HepG2 (cell line): ENCODE data around the gene PPIA. TPM values are rescaled to one million over a fixed set of nuclear protein-coding genes. Genes with fewer than 3 reads are reported as not detected.

Experiments
- AHDC1 ChIP-seq: sonication (generic); formaldehyde crosslinking; IDR thresholded peaks from 2 replicates; pipeline ENCODE4 v1.5.1; 2020; ENCODE audit warnings: mild to moderate bottlenecking, missing genetic modification reagents, borderline replicate concordance
- ATF7 ChIP-seq, 2 experiments: fragments of 450-650 bp in 1 of 2; sonication (generic) in 1 of 2; formaldehyde crosslinking in 1 of 2; IDR thresholded peaks; 2 replicates each; pipeline versions ENCODE4 v1.4.0 to v1.6.1; 2016 to 2020; ENCODE audit warnings: antibody characterized with exemption in 1 of 2, mild to moderate bottlenecking in 1 of 2, missing genetic modification reagents in 1 of 2
- HOXA9 ChIP-seq: sonication (generic); formaldehyde crosslinking; IDR thresholded peaks from 2 replicates; pipeline ENCODE4 v1.8.1; 2022; ENCODE audit warnings: missing genetic modification reagents, mild to moderate bottlenecking, moderate library complexity, borderline replicate concordance
- IRF2 ChIP-seq: IDR thresholded peaks from 2 replicates; pipeline ENCODE4 v1.6.1; 2018; ENCODE audit warnings: missing genetic modification reagents, missing compliant biosample characterization
- ISX ChIP-seq: sonication (generic); formaldehyde crosslinking; conservative IDR thresholded peaks from 2 replicates; pipeline ENCODE4 v1.5.0; 2020; ENCODE audit warnings: missing genetic modification reagents
- NAIF1 ChIP-seq: sonication (generic); formaldehyde crosslinking; IDR thresholded peaks from 2 replicates; pipeline ENCODE4 v1.5.0; 2020; ENCODE audit warnings: mild to moderate bottlenecking, missing genetic modification reagents, borderline replicate concordance
- PREB ChIP-seq: sonication (generic); formaldehyde crosslinking; IDR thresholded peaks from 2 replicates; pipeline ENCODE4 v1.4.0; 2020; ENCODE audit warnings: missing genetic modification reagents
- RELA ChIP-seq: sonication (generic); formaldehyde crosslinking; IDR thresholded peaks from 2 replicates; pipeline ENCODE4 v1.4.0; 2020; ENCODE audit warnings: missing genetic modification reagents
- STAT6 ChIP-seq: sonication (generic); formaldehyde crosslinking; IDR thresholded peaks from 2 replicates; pipeline ENCODE4 v1.4.0; 2020; ENCODE audit warnings: missing genetic modification reagents, mild to moderate bottlenecking, borderline replicate concordance
- TBX2 ChIP-seq: sonication (generic); formaldehyde crosslinking; IDR thresholded peaks from 2 replicates; pipeline ENCODE4 v1.5.0; 2020; ENCODE audit warnings: missing genetic modification reagents, mild to moderate bottlenecking, borderline replicate concordance
- XRCC5 ChIP-seq: fragments of 200-400 bp; formaldehyde crosslinking; optimal IDR thresholded peaks from 2 replicates; pipeline ENCODE3; 2017; ENCODE audit warnings: mild to moderate bottlenecking, low read length
- ZNF280D ChIP-seq: sonication (generic); formaldehyde crosslinking; IDR thresholded peaks from 2 replicates; pipeline ENCODE4 v1.5.1; 2020; ENCODE audit warnings: mild to moderate bottlenecking, missing genetic modification reagents
- ZNF317 ChIP-seq: sonication (generic); formaldehyde crosslinking; IDR thresholded peaks from 2 replicates; pipeline ENCODE4 v1.5.0; 2020; ENCODE audit warnings: mild to moderate bottlenecking, missing genetic modification reagents
- ZNF781 ChIP-seq: sonication (generic); formaldehyde crosslinking; IDR thresholded peaks from 2 replicates; pipeline ENCODE4 v1.5.1; 2020; ENCODE audit warnings: borderline replicate concordance, mild to moderate bottlenecking, missing genetic modification reagents; ENCODE audit errors: not compliant biosample characterization
- ZNF891 ChIP-seq: sonication (generic); formaldehyde crosslinking; IDR thresholded peaks from 2 replicates; pipeline ENCODE4 v1.5.0; 2020; ENCODE audit warnings: mild to moderate bottlenecking, missing genetic modification reagents
- polyA plus RNA-seq, 8 experiments: library from polyadenylated mRNA; depleted of rRNA in 3 of 8; stranded (reverse) in 7 of 8; unstranded in 1 of 8; fragments of >200 nt; fragmentation: Illumina TruSeq in 4 of 8; extraction: Trizol in 4 of 8; gene quantifications; 2 replicates each; pipeline versions ENCODE4 v1.2.1 to v1.2.3, GENCODE V29; 2011 to 2016; ENCODE audit warnings: low read depth in 4 of 8, missing spikeins in 1 of 8, mixed read lengths in 1 of 8; ENCODE audit not compliant: insufficient read depth in 1 of 8
- total RNA-seq, 5 experiments: library from RNA; depleted of rRNA; stranded (reverse); fragments of >200 nt; fragmentation: Illumina TruSeq; extraction: Trizol; gene quantifications; 2 replicates each; pipeline ENCODE4 v1.2.3, GENCODE V29; 2016; ENCODE audit warnings: low read depth in 1 of 5

The PPIA gene
- total and polyA plus RNA-seq, 2 of the 13 experiments (the other 11 are each of a cell fraction or from before 2014, with no cell fraction given): 2,268 to 3,010 TPM

GRCh38 chr7:44808914-44809393 is 12.5 kb downstream of the PPIA start (continued):
- TF ChIP-seq STAT6 (CRISPR knock-in tag): no peak
- TF ChIP-seq AHDC1 (CRISPR knock-in tag): peak; percentile 67; the same call in 1 of the 2 replicates
- TF ChIP-seq ZNF891 (CRISPR knock-in tag): no peak
- TF ChIP-seq ZNF280D (CRISPR knock-in tag): 0 out of 2 replicates have a peak, but pooled peaks have one; percentile 13
- no peak for TF ChIP-seq ZNF317
- no peak for TF ChIP-seq NAIF1
- peak; percentile 47; the same call in 1 of the 2 replicates for TF ChIP-seq IRF2 (CRISPR knock-in tag)
- TF ChIP-seq RELA (CRISPR knock-in tag): no peak
- TF ChIP-seq HOXA9: no peak
- TF ChIP-seq PREB (CRISPR knock-in tag): no peak
- no peak for TF ChIP-seq ISX (CRISPR knock-in tag)
- TF ChIP-seq ATF7 (IDR thresholded peaks at IDR 0.05): peak; percentile 39; the same call in 1 of the 2 replicates
- no peak for TF ChIP-seq ATF7 (CRISPR knock-in tag; IDR thresholded peaks at IDR 0.05)
- peak; percentile 61; the same call in 1 of the 2 replicates for TF ChIP-seq TBX2 (CRISPR knock-in tag)
- TF ChIP-seq XRCC5: no peak
- TF ChIP-seq ZNF781 (CRISPR knock-in tag): no peak
